Activated CD4-positive, alpha-beta T cell treated with anti-CD3 and anti-CD28 coated beads, Interleukin-2, amount 10 ng/mL, durations not matched to agents 7 days and 5 days (primary cell): ENCODE data around the gene PRODH. TPM values are rescaled to one million over a fixed set of nuclear protein-coding genes. Genes with fewer than 3 reads are reported as not detected.
"Not testable (repeated sequence)": the region's sequence is repeated elsewhere in the genome, so short reads cannot be mapped to it uniquely, and the experiment has no call there.

Experiments used
- CTCF ChIA-PET: fragments of 350-600 bp; sonication (Branson Sonifier 250); formaldehyde crosslinking; loops from one replicate; lab custom pipeline; 2021; ENCODE audit warnings: antibody characterized with exemption; lab: Charles Lee
- POLR2A ChIA-PET: fragments of 350-600 bp; sonication (Branson Sonifier 250); formaldehyde crosslinking; loops from one replicate; lab custom pipeline; 2021; ENCODE audit warnings: antibody characterized with exemption; lab: Charles Lee
- DNase-seq: peaks from one replicate; pipeline ENCODE4 v3.0.0-alpha.2; 2020
- H3K27ac Mint-ChIP-seq: one replicate; pipeline ENCODE4 v1.8.0; 2021; ENCODE audit warnings: mild to moderate bottlenecking, moderate library complexity, mixed read lengths
- H3K27me3 Mint-ChIP-seq: one replicate; pipeline ENCODE4 v1.8.0; 2021; ENCODE audit warnings: mixed read lengths
- H3K36me3 Mint-ChIP-seq: one replicate; pipeline ENCODE4 v1.8.0; 2021; ENCODE audit warnings: low read depth, mixed read lengths
- H3K4me1 Mint-ChIP-seq: one replicate; pipeline ENCODE4 v1.8.0; 2021; ENCODE audit warnings: mixed read lengths
- H3K4me3 Mint-ChIP-seq: one replicate; pipeline ENCODE4 v1.8.0; 2021; ENCODE audit warnings: mild to moderate bottlenecking, moderate library complexity, mixed read lengths
- H3K9me3 Mint-ChIP-seq: one replicate; pipeline ENCODE4 v1.8.0; 2021; ENCODE audit warnings: mixed read lengths
- total RNA-seq, 2 experiments: library from RNA; stranded (reverse); gene quantifications; one replicate each; pipeline ENCODE4 v1.2.3, GENCODE V29; 2021

PRODH gene
- total RNA-seq, 2 experiments from 2014 or later: 0.06 to 0.25 TPM

- POLR2A ChIA-PET, H3K4me1 Mint-ChIP-seq, DNase-seq, H3K36me3 Mint-ChIP-seq, H3K27me3 Mint-ChIP-seq, H3K9me3 Mint-ChIP-seq, H3K4me3 Mint-ChIP-seq, CTCF ChIA-PET, H3K27ac Mint-ChIP-seq: not testable (repeated sequence)
Measured at GRCh38 chr22:18964501-18965265, 28.6 kb upstream of the PRODH start.

- H3K36me3 Mint-ChIP-seq, H3K4me3 Mint-ChIP-seq, CTCF ChIA-PET, DNase-seq, H3K9me3 Mint-ChIP-seq, H3K4me1 Mint-ChIP-seq, H3K27ac Mint-ChIP-seq, POLR2A ChIA-PET, H3K27me3 Mint-ChIP-seq: not testable (repeated sequence)
Measured at GRCh38 chr22:18964051-18964450, 28.0 kb upstream of the PRODH start.

GRCh38 chr22:18962308-18962635 is 26.2 kb upstream of the PRODH start:
- DNase-seq: no peak
- H3K27ac Mint-ChIP-seq: no peak overlapping the region
- no peak overlapping the region for H3K4me3 Mint-ChIP-seq
- H3K36me3 Mint-ChIP-seq: no peaks in the 10 kb centered on the region
- no peaks in the 10 kb centered on the region for H3K4me1 Mint-ChIP-seq
- no peaks in the 10 kb centered on the region for H3K27me3 Mint-ChIP-seq
- no peaks in the 10 kb centered on the region for H3K9me3 Mint-ChIP-seq
- POLR2A ChIA-PET: no interaction called here
- CTCF ChIA-PET: no interaction called here

- H3K4me1 Mint-ChIP-seq, H3K27ac Mint-ChIP-seq, H3K9me3 Mint-ChIP-seq, POLR2A ChIA-PET, H3K4me3 Mint-ChIP-seq, H3K36me3 Mint-ChIP-seq, DNase-seq, H3K27me3 Mint-ChIP-seq, CTCF ChIA-PET: not testable (repeated sequence)
Measured at GRCh38 chr22:18961632-18962307, 25.7 kb upstream of the PRODH start.

- not testable (repeated sequence) for H3K36me3 Mint-ChIP-seq, H3K27ac Mint-ChIP-seq
Measured at GRCh38 chr22:18961201-18961600, 25.1 kb upstream of the PRODH start.

GRCh38 chr22:18960166-18960820 is 24.2 kb upstream of the PRODH start:
- H3K9me3 Mint-ChIP-seq, CTCF ChIA-PET, H3K36me3 Mint-ChIP-seq, H3K4me1 Mint-ChIP-seq, H3K4me3 Mint-ChIP-seq, H3K27ac Mint-ChIP-seq, DNase-seq, POLR2A ChIA-PET, H3K27me3 Mint-ChIP-seq: not testable (repeated sequence)

More at GRCh38 chr22:18961201-18961600, 25.1 kb upstream of the PRODH start:
- H3K27me3 Mint-ChIP-seq, H3K4me1 Mint-ChIP-seq, CTCF ChIA-PET, H3K4me3 Mint-ChIP-seq, DNase-seq, H3K9me3 Mint-ChIP-seq, POLR2A ChIA-PET: not testable (repeated sequence)

GRCh38 chr22:18959741-18960140 is 23.6 kb upstream of the PRODH start:
- CTCF ChIA-PET, DNase-seq, H3K9me3 Mint-ChIP-seq, H3K4me1 Mint-ChIP-seq, H3K4me3 Mint-ChIP-seq, POLR2A ChIA-PET, H3K27ac Mint-ChIP-seq, H3K27me3 Mint-ChIP-seq, H3K36me3 Mint-ChIP-seq: not testable (repeated sequence)

GRCh38 chr22:18959266-18959665 is 23.2 kb upstream of the PRODH start:
- H3K4me1 Mint-ChIP-seq, H3K36me3 Mint-ChIP-seq, POLR2A ChIA-PET: not testable (repeated sequence)

GRCh38 chr22:18958738-18959137 is 22.6 kb upstream of the PRODH start:
- H3K4me1 Mint-ChIP-seq, CTCF ChIA-PET, H3K27ac Mint-ChIP-seq, H3K9me3 Mint-ChIP-seq, H3K27me3 Mint-ChIP-seq, DNase-seq, H3K36me3 Mint-ChIP-seq, POLR2A ChIA-PET, H3K4me3 Mint-ChIP-seq: not testable (repeated sequence)

More at GRCh38 chr22:18959266-18959665, 23.2 kb upstream of the PRODH start:
- H3K27me3 Mint-ChIP-seq, CTCF ChIA-PET, H3K4me3 Mint-ChIP-seq, H3K9me3 Mint-ChIP-seq, H3K27ac Mint-ChIP-seq, DNase-seq: not testable (repeated sequence)

GRCh38 chr22:18958321-18958705 is 22.2 kb upstream of the PRODH start:
- H3K27ac Mint-ChIP-seq, POLR2A ChIA-PET: not testable (repeated sequence)

GRCh38 chr22:18957621-18958320 is 21.7 kb upstream of the PRODH start:
- H3K27ac Mint-ChIP-seq, H3K27me3 Mint-ChIP-seq, POLR2A ChIA-PET, H3K9me3 Mint-ChIP-seq, H3K4me3 Mint-ChIP-seq, H3K4me1 Mint-ChIP-seq, DNase-seq, H3K36me3 Mint-ChIP-seq, CTCF ChIA-PET: not testable (repeated sequence)

More at GRCh38 chr22:18958321-18958705, 22.2 kb upstream of the PRODH start:
- H3K4me1 Mint-ChIP-seq, DNase-seq, H3K27me3 Mint-ChIP-seq, H3K4me3 Mint-ChIP-seq, H3K36me3 Mint-ChIP-seq, H3K9me3 Mint-ChIP-seq, CTCF ChIA-PET: not testable (repeated sequence)

- H3K4me3 Mint-ChIP-seq, H3K9me3 Mint-ChIP-seq, H3K4me1 Mint-ChIP-seq, POLR2A ChIA-PET, H3K36me3 Mint-ChIP-seq, DNase-seq, H3K27ac Mint-ChIP-seq, H3K27me3 Mint-ChIP-seq, CTCF ChIA-PET: not testable (repeated sequence)
Measured at GRCh38 chr22:18956956-18957355, 20.9 kb upstream of the PRODH start.
